SHP77 (cell line): ENCODE results near the gene SMIM5.
"Not testable (repeated sequence)": the region's sequence is repeated elsewhere in the genome, so short reads cannot be mapped to it uniquely, and the experiment has no call there.

ENCODE experiments used
- DNase-seq, 2 experiments: peaks; one replicate each; lab custom pipeline; 2025; lab: John Stamatoyannopoulos, UW

SMIM5 gene

GRCh38 chr17:75632863-75633485 lies at the start of gene SMIM5:
Gene SMIM5 (plus strand): TSS chr17:75633434. CDS start chr17:75640202, 6,768 bp downstream.
- peak; percentile 56 to 62 for DNase-seq

- no peak for DNase-seq
These were observed 48.4 kb upstream of the SMIM5 start for GRCh38 chr17:75584849-75585175.

- DNase-seq: no peak
These were observed 45.3 kb upstream of the SMIM5 start, which contains the start of gene MYO15B for GRCh38 chr17:75587675-75588595. Gene MYO15B (plus strand): TSS chr17:75587800. CDS start chr17:75588058, 258 bp downstream.

GRCh38 chr17:75588596-75589011 lies 44.6 kb upstream of the SMIM5 start:
- DNase-seq: no peak

GRCh38 chr17:75589012-75589918 lies 44.0 kb upstream of the SMIM5 start:
- peak; percentile 88 to 91 for DNase-seq

- DNase-seq: no peak
These were observed 43.3 kb upstream of the SMIM5 start for GRCh38 chr17:75589919-75590303.

- DNase-seq: no peak
These were observed 42.9 kb upstream of the SMIM5 start for GRCh38 chr17:75590314-75590761.

- DNase-seq: no peak
These were observed 42.1 kb upstream of the SMIM5 start for GRCh38 chr17:75590849-75591721.

GRCh38 chr17:75591722-75592302 lies 41.4 kb upstream of the SMIM5 start:
- no peak for DNase-seq

GRCh38 chr17:75592348-75593020 lies 40.8 kb upstream of the SMIM5 start:
- DNase-seq: no peak

- not testable (repeated sequence) for DNase-seq
These were observed 39.8 kb upstream of the SMIM5 start for GRCh38 chr17:75593430-75593829.

- peak; percentile 70 to 84 for DNase-seq
These were observed 38.5 kb upstream of the SMIM5 start for GRCh38 chr17:75594499-75595283.

GRCh38 chr17:75595284-75595919 lies 37.8 kb upstream of the SMIM5 start:
- no peak for DNase-seq

- DNase-seq: no peak
These were observed 37.3 kb upstream of the SMIM5 start for GRCh38 chr17:75595920-75596313.

GRCh38 chr17:75596320-75597087 lies 36.7 kb upstream of the SMIM5 start:
- no peak for DNase-seq

GRCh38 chr17:75601057-75601987 lies 31.9 kb upstream of the SMIM5 start:
- DNase-seq: peak; percentile 67 to 70

GRCh38 chr17:75602644-75603043 lies 30.6 kb upstream of the SMIM5 start:
- DNase-seq: no peak
